ENCODE data around the gene DCHS1.

DCHS1 gene

GRCh38 chr11:6627762-6628241, 27.8 kb downstream of the DCHS1 start (continued):
- TF ChIP-seq ZC3H10 (CRISPR knock-in tag; IDR thresholded peaks at IDR 0.05): no peak
- TF ChIP-seq OSR1 (CRISPR knock-in tag; IDR thresholded peaks at IDR 0.05): no peak

- ATAC-seq: no peak
- TF ChIP-seq ZNF565 (CRISPR knock-in tag; conservative IDR thresholded peaks at IDR 0.05; ENCODE audit: low read depth) (no peak), ARNTL (CRISPR knock-in tag; IDR thresholded peaks at IDR 0.05; ENCODE audit: borderline replicate concordance, low read depth) (no peak), GLIS3 (CRISPR knock-in tag; IDR thresholded peaks at IDR 0.05) (no peak), ZFP30 (CRISPR knock-in tag; IDR thresholded peaks at IDR 0.05) (no peak), CSDC2 (CRISPR knock-in tag; IDR thresholded peaks at IDR 0.05) (no peak), ESRRG (CRISPR knock-in tag; IDR thresholded peaks at IDR 0.05) (no peak), RARB (CRISPR knock-in tag; IDR thresholded peaks at IDR 0.05) (no peak), ZC3H10 (CRISPR knock-in tag; IDR thresholded peaks at IDR 0.05) (no peak), TSHZ2 (CRISPR knock-in tag; IDR thresholded peaks at IDR 0.05) (no peak), PPARA (CRISPR knock-in tag; IDR thresholded peaks at IDR 0.05; ENCODE audit: borderline replicate concordance) (no peak), ZNF8 (CRISPR knock-in tag; IDR thresholded peaks at IDR 0.05) (no peak), TOX (CRISPR knock-in tag; IDR thresholded peaks at IDR 0.05; ENCODE audit: borderline replicate concordance) (no peak), TCF4 (CRISPR knock-in tag; IDR thresholded peaks at IDR 0.05; ENCODE audit: borderline replicate concordance) (no peak), ISL1 (CRISPR knock-in tag; IDR thresholded peaks at IDR 0.05) (no peak), CSRNP3 (CRISPR knock-in tag; IDR thresholded peaks at IDR 0.05) (no peak)
Measured at GRCh38 chr11:6626971-6627761, 28.4 kb downstream of the DCHS1 start.

- TF ChIP-seq ESRRG (CRISPR knock-in tag; IDR thresholded peaks at IDR 0.05): no peak
- TF ChIP-seq ZNF70 (CRISPR knock-in tag; IDR thresholded peaks at IDR 0.05): no peak
- no peak for TF ChIP-seq RARB (CRISPR knock-in tag; IDR thresholded peaks at IDR 0.05)
- no peak for TF ChIP-seq BACH2 (CRISPR knock-in tag; IDR thresholded peaks at IDR 0.05; ENCODE audit: borderline replicate concordance)
- no peak for TF ChIP-seq ZNF8 (CRISPR knock-in tag; IDR thresholded peaks at IDR 0.05)
- TF ChIP-seq ZC3H10 (CRISPR knock-in tag; IDR thresholded peaks at IDR 0.05): no peak
- no peak for TF ChIP-seq CSRNP3 (CRISPR knock-in tag; IDR thresholded peaks at IDR 0.05)
- no peak for TF ChIP-seq SNAI2 (CRISPR knock-in tag; IDR thresholded peaks at IDR 0.05)
- TF ChIP-seq ARNTL (CRISPR knock-in tag; IDR thresholded peaks at IDR 0.05; ENCODE audit: borderline replicate concordance, low read depth): no peak
- no peak for TF ChIP-seq CSDC2 (CRISPR knock-in tag; IDR thresholded peaks at IDR 0.05)
- no peak for TF ChIP-seq ZNF565 (CRISPR knock-in tag; conservative IDR thresholded peaks at IDR 0.05; ENCODE audit: low read depth)
- TF ChIP-seq ZFP3 (CRISPR knock-in tag; IDR thresholded peaks at IDR 0.05): no peak
- TF ChIP-seq PATZ1 (CRISPR knock-in tag; IDR thresholded peaks at IDR 0.05; ENCODE audit: borderline replicate concordance): no peak
- TF ChIP-seq PPARA (CRISPR knock-in tag; IDR thresholded peaks at IDR 0.05; ENCODE audit: borderline replicate concordance): no peak
- no peak for TF ChIP-seq TSHZ2 (CRISPR knock-in tag; IDR thresholded peaks at IDR 0.05)
- no peak for TF ChIP-seq CREB5 (CRISPR knock-in tag; IDR thresholded peaks at IDR 0.05; ENCODE audit: low read depth)
- no peak for TF ChIP-seq OSR1 (CRISPR knock-in tag; IDR thresholded peaks at IDR 0.05)
- no peak for TF ChIP-seq ISL1 (CRISPR knock-in tag; IDR thresholded peaks at IDR 0.05)
- no peak for TF ChIP-seq GLIS3 (CRISPR knock-in tag; IDR thresholded peaks at IDR 0.05)
- TF ChIP-seq TOX (CRISPR knock-in tag; IDR thresholded peaks at IDR 0.05; ENCODE audit: borderline replicate concordance): no peak
Measured at GRCh38 chr11:6625832-6626420, 29.7 kb downstream of the DCHS1 start.

More at GRCh38 chr11:6625832-6626420, 29.7 kb downstream of the DCHS1 start:
- no peak for ATAC-seq

All from SK-N-SH treated with all-trans-retinoic acid at 6 μM for 48 hours (cell line).